Endothelial cell of umbilical vein (primary cell): ENCODE data around the gene ATP5PB.

Source experiments
- CTCF ChIP-seq, 2 donors: IDR thresholded peaks; 1 replicate in 1 of 2; 2 replicates in 1 of 2; pipeline ENCODE4 v1.5.1; 2011; ENCODE audit warnings: low read length in 2 of 2, mild to moderate bottlenecking in 2 of 2, moderate library complexity in 2 of 2, control low read depth in 1 of 2, inconsistent platforms in 1 of 2, low read depth in 1 of 2; ENCODE audit not compliant: insufficient read depth in 1 of 2; ENCODE audit errors: extremely low read depth in 1 of 2
- EZH2 ChIP-seq: IDR thresholded peaks from 2 replicates; pipeline ENCODE4 v1.6.1; 2012; ENCODE audit warnings: borderline replicate concordance, low read depth, mild to moderate bottlenecking, moderate library complexity, low read length, inconsistent platforms; ENCODE audit not compliant: severe bottlenecking
- JUN ChIP-seq: IDR thresholded peaks from 2 replicates; pipeline ENCODE4 v1.6.1; 2011; ENCODE audit warnings: borderline replicate concordance, low read depth; ENCODE audit not compliant: insufficient read length, insufficient read depth
- MAX ChIP-seq: IDR thresholded peaks from 2 replicates; pipeline ENCODE4 v1.6.1; 2011; ENCODE audit not compliant: insufficient read depth, insufficient read length
- MYC ChIP-seq: IDR thresholded peaks from one replicate; pipeline ENCODE4 v1.6.1; 2011; ENCODE audit warnings: mild to moderate bottlenecking, low read depth, low read length
- POLR2A ChIP-seq: IDR thresholded peaks from 2 replicates; pipeline ENCODE4 v1.6.1; 2012; ENCODE audit warnings: low read depth, mild to moderate bottlenecking, control low read depth, low read length
- POLR2AphosphoS5 ChIP-seq: IDR thresholded peaks from 2 replicates; pipeline ENCODE4 v1.6.1; 2012; ENCODE audit warnings: low read depth, mild to moderate bottlenecking, control low read depth, low read length, moderate library complexity; ENCODE audit not compliant: insufficient read depth

- TF ChIP-seq CTCF (IDR thresholded peaks at IDR 0.05; ENCODE audit: extremely low read depth in 1 of 2, insufficient read depth in 1 of 2, low read depth in 1 of 2, low read length in 2 of 2) (no peak), POLR2AphosphoS5 (no peak), POLR2A (no peak), EZH2 (no peak), JUN (no peak), MAX (no peak), MYC (no peak)
These were observed 41.8 kb downstream of the ATP5PB start for GRCh38 chr1:111491070-111491469.
